ENCODE measurements around the gene APOBEC3A. TPM values are rescaled to one million over a fixed set of nuclear protein-coding genes. Genes with fewer than 3 reads are reported as not detected.

APOBEC3A gene
- total RNA-seq, 2 donors from 2014 or later, result 1.4 TPM; not detected in 1

GRCh38 chr22:38938221-38938620, 19.2 kb upstream of the APOBEC3A start:
- TF ChIP-seq CTCF (IDR thresholded peaks at IDR 0.05), result no peak
- intact Hi-C loops (cut with DNase I), result no loop called here
- Histone ChIP-seq H3K36me3 (no peaks in the 10 kb centered on the region), H3K27me3 (no peaks in the 10 kb centered on the region), H3K9me3 (no peaks in the 10 kb centered on the region), H3K27ac (no peak overlapping the region), H3K4me1 (no peaks in the 10 kb centered on the region), H3K9ac (ENCODE audit: low read depth in 2 of 2, low read length in 2 of 2) (no peak overlapping the region), H3K4me3 (no peak overlapping the region)
- no peak for DNase-seq

GRCh38 chr22:38938925-38939324, 18.5 kb upstream of the APOBEC3A start:
- no peaks in the 10 kb centered on the region for H3K4me1 ChIP-seq
- intact Hi-C loops (cut with DNase I), result no loop called here
- no peak for TF ChIP-seq CTCF (IDR thresholded peaks at IDR 0.05)
- H3K9me3 ChIP-seq, result no peaks in the 10 kb centered on the region
- no peak overlapping the region for H3K27ac ChIP-seq
- H3K27me3 ChIP-seq, result no peaks in the 10 kb centered on the region
- DNase-seq, result no peak
- H3K36me3 ChIP-seq, result no peaks in the 10 kb centered on the region
- H3K4me3 ChIP-seq, result no peak overlapping the region
- no peak overlapping the region for H3K9ac ChIP-seq (ENCODE audit: low read depth in 2 of 2, low read length in 2 of 2)

GRCh38 chr22:38940811-38941384, 16.5 kb upstream of the APOBEC3A start:
- TF ChIP-seq CTCF (IDR thresholded peaks at IDR 0.05), result no peak
- H3K9ac ChIP-seq (ENCODE audit: low read depth in 2 of 2, low read length in 2 of 2), result no peak overlapping the region
- no peaks in the 10 kb centered on the region for H3K27me3 ChIP-seq
- no peaks in the 10 kb centered on the region for H3K36me3 ChIP-seq
- no peaks in the 10 kb centered on the region for H3K9me3 ChIP-seq
- H3K4me3 ChIP-seq, result no peak overlapping the region
- no peak for DNase-seq
- no peak overlapping the region for H3K27ac ChIP-seq
- intact Hi-C loops (cut with DNase I), result no loop called here
- H3K4me1 ChIP-seq, result no peaks in the 10 kb centered on the region

- Histone ChIP-seq H3K9me3 (no peaks in the 10 kb centered on the region), H3K27ac (no peak overlapping the region), H3K4me3 (no peak overlapping the region), H3K4me1 (no peaks in the 10 kb centered on the region), H3K36me3 (no peaks in the 10 kb centered on the region), H3K9ac (ENCODE audit: low read depth in 2 of 2, low read length in 2 of 2) (peak overlapping the region in 1 of 2 donors; percentile 15), H3K27me3 (no peaks in the 10 kb centered on the region)
- intact Hi-C loops (cut with DNase I), result no loop called here
- DNase-seq, result no peak
- no peak for TF ChIP-seq CTCF (IDR thresholded peaks at IDR 0.05)
Measured at GRCh38 chr22:38941488-38941987, 15.9 kb upstream of the APOBEC3A start.

GRCh38 chr22:38942702-38943101, 14.7 kb upstream of the APOBEC3A start:
- Histone ChIP-seq H3K27ac (no peak overlapping the region), H3K9ac (ENCODE audit: low read depth in 2 of 2, low read length in 2 of 2) (no peak overlapping the region), H3K27me3 (no peaks in the 10 kb centered on the region), H3K4me3 (no peak overlapping the region), H3K9me3 (no peaks in the 10 kb centered on the region), H3K36me3 (no peaks in the 10 kb centered on the region), H3K4me1 (no peaks in the 10 kb centered on the region)
- intact Hi-C loops (cut with DNase I), result no loop called here
- no peak for DNase-seq
- TF ChIP-seq CTCF (IDR thresholded peaks at IDR 0.05), result no peak

Data from colonic mucosa (tissue), 4 donors.